PFSK-1 (cell line): ENCODE measurements around the gene HTR4.

ENCODE experiments used
- FOXP2 ChIP-seq: optimal IDR thresholded peaks from 2 replicates; pipeline ENCODE3; 2011; ENCODE audit warnings: borderline replicate concordance, control low read depth, inconsistent platforms; ENCODE audit not compliant: insufficient read depth; ENCODE audit errors: extremely low read length, extremely low read depth
- POLR2AphosphoS5 ChIP-seq: IDR thresholded peaks from 2 replicates; pipeline ENCODE4 v1.6.1; 2012; ENCODE audit warnings: low read depth, mild to moderate bottlenecking, control low read depth, low read length, moderate library complexity
- TAF1 ChIP-seq: IDR thresholded peaks from 2 replicates; pipeline ENCODE4 v1.6.1; 2012; ENCODE audit warnings: low read length, control low read depth, borderline replicate concordance; ENCODE audit not compliant: insufficient read depth
- TF ChIP-seq, protein P1 (sequence below), 2 experiments: IDR thresholded peaks; 2 replicates each; pipeline versions ENCODE4 v1.6.1 to v1.8.0; 2011 to 2012; ENCODE audit warnings: low read depth in 2 of 2, low read length in 2 of 2, control low read depth in 1 of 2, inconsistent platforms in 1 of 2, mild to moderate bottlenecking in 1 of 2, moderate library complexity in 1 of 2; ENCODE audit not compliant: insufficient read depth in 1 of 2

DNA sequence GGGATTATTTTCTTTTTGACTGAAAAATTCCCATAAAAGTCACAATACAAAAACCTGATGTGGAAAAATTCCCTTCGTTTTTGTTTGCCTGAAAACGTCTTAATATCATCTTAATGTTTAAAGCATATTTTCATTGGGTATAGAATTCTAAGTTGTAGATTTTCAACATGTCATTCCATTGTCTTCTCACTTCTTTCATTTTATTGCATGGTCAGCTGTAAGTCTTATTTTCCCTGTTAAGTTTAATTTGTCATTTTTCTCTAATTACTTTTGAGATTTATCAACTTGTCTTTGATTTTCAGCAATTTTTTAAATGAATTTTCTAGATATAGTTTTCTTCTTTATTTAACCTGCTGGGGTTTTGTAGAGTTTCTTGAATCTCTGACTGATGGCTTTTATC, 138.9 kb downstream of the HTR4 start:
- TF ChIP-seq POLR2AphosphoS5: no peak
- TF ChIP-seq FOXP2: no peak
- no peak for TF ChIP-seq TAF1
- TF ChIP-seq, protein P1, sequence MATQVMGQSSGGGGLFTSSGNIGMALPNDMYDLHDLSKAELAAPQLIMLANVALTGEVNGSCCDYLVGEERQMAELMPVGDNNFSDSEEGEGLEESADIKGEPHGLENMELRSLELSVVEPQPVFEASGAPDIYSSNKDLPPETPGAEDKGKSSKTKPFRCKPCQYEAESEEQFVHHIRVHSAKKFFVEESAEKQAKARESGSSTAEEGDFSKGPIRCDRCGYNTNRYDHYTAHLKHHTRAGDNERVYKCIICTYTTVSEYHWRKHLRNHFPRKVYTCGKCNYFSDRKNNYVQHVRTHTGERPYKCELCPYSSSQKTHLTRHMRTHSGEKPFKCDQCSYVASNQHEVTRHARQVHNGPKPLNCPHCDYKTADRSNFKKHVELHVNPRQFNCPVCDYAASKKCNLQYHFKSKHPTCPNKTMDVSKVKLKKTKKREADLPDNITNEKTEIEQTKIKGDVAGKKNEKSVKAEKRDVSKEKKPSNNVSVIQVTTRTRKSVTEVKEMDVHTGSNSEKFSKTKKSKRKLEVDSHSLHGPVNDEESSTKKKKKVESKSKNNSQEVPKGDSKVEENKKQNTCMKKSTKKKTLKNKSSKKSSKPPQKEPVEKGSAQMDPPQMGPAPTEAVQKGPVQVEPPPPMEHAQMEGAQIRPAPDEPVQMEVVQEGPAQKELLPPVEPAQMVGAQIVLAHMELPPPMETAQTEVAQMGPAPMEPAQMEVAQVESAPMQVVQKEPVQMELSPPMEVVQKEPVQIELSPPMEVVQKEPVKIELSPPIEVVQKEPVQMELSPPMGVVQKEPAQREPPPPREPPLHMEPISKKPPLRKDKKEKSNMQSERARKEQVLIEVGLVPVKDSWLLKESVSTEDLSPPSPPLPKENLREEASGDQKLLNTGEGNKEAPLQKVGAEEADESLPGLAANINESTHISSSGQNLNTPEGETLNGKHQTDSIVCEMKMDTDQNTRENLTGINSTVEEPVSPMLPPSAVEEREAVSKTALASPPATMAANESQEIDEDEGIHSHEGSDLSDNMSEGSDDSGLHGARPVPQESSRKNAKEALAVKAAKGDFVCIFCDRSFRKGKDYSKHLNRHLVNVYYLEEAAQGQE (IDR thresholded peaks at IDR 0.05; ENCODE audit: insufficient read depth in 1 of 2, low read depth in 2 of 2, low read length in 2 of 2): no peak
